Measurements from ENCODE around the gene ZNF628.
"Not testable (repeated sequence)": the region's sequence is repeated elsewhere in the genome, so short reads cannot be mapped to it uniquely, and the experiment has no call there.

The ZNF628 gene

GRCh38 chr19:55476100-55476775 is at the start of gene ZNF628:
ZNF628 (plus strand) TSS chr19:55476617; CDS start chr19:55479911, 3,294 bp downstream.
- DNase-seq, result peak; percentile 94

DNA sequence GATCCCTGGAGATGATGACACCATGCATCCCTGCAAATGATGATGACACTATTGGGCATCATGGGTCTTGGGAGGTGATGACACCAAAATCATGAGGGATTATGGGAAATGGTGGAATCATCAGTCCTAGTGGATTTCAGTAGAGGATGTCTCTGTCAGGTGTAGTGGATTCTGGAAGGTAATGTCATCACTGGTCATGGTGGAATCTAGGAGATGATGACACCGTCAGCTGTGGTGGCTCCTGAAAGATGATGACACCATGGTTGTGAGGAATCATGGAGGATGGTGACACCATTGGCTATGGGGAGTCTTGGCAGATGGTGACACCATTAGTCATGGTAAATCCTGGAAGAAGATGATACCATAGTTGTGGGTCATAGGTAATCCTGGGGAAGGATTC is 45.2 kb upstream of the ZNF628 start:
- no peak for DNase-seq

- no peak for DNase-seq
Measured at GRCh38 chr19:55432241-55432959, 44.0 kb upstream of the ZNF628 start.

DNA sequence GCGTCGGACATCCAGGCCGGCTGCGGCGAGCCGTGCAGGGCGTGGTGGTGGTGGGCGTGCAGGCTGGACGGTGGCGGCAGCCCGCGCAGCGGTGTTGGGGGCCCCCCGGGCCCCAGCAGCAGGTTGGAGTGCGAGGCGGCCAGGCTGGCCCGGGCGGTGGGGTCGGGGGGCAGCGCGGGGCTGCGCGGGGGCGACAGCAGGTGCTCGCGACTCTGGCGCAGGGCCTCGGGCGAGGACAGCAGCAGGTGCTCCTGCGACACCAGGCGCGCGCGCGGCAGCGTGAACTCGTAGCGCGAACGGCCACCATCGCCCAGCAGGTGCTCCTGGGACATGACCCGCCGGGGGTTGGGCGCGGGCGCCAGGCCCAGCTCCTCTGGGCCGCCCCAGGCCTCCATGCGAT is 43.1 kb upstream of the ZNF628 start:
- DNase-seq, result no peak

- DNase-seq, result no peak
Measured at GRCh38 chr19:55434356-55434919, 42.0 kb upstream of the ZNF628 start.

DNA sequence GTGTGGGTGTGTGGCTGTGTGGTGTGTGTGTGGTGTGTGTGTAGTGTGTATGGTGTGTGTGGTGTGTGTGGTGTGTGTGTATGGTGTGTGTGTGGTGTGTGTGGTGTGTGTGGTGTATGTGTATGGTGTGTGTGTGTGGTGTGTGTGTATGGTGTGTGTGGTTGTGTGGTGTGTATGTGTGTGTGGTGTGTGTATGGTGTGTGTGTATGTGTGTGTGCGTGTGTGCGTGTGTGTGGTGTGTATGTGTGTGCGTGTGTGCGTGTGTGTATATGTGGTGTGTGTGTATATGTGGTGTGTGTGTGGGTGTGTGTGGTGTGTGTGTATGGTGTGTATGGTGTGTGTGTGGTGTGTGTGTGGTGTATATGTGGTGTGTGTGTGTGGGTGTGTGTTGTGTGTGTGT is 41.4 kb upstream of the ZNF628 start:
- DNase-seq, result no peak

DNA sequence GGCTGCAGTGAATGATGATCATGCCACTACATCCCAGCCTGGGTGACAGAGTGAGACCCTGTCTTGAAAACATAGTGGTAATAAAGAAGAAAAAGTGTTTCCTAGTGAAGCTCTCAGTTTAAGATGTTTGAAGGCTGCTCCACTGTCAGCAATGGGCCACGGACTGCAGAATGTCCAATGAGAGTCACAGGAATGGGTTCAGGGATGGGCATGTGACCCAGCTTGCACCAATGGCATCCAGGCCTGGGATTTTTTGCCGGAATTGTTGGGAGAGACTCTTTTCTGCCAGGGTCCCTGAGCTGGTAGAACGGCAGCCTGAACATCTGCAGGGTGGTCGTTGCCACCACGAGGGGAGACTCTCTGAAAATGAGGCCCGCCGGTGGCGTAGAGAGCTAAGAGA is 39.6 kb upstream of the ZNF628 start:
- no peak for DNase-seq

GRCh38 chr19:55437410-55437809 is 39.0 kb upstream of the ZNF628 start:
- peak; percentile 41 for DNase-seq

DNA sequence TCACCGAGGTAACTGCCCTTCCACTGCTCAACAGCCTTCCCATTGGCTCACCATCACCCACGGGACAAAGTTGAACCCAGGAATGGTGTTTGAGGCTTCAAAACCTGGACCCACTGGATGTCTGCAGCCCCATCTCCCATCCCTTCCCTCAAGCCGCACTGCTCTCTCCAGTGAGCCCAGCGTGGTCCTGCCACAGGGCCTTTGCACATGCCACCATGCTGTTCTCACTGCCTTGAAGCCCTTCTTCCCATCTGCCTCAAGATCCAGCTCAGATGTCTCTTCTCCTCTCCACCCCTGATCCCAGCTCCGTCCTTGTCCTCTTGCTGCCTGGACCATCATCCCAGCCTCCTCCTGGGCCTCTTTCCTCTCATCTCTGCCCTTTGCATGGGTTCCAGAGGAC is 37.4 kb upstream of the ZNF628 start:
- no peak for DNase-seq

DNA sequence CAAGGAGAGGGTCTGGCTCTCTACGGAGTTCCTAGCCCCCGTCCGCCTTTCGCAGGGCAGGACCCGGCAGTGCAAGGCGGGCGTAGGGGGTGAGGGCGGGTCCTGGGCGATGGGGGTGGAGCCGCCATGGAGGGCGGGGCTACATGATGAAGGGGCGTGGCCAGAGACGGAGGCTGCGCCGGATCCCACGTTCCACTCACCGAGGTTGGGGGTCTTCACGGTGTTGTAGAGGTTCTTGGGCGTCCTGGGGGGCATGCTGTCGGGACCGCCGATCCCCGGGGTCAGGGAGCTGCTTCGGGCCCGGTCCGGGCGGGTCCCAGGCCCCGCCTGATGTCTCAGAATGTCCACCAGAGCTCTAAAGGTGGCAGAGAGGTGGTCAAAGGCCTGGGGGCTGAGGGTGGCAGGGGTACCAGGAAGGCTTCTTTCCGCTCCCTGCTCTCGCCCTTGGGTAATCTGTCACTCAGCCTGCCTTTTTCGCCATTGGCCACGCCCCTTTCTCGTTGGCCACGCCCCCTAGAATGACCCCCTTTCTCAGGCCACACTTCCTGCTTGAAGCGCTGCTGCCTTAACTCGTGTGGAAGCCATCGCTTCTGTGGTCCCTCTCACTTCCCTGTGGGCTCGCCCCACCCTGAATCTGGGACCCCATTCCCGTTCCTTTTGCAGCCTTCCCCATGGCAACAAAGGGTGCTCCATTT is 35.9 kb upstream of the ZNF628 start:
- no peak for DNase-seq

GRCh38 chr19:55441319-55441691 is 35.1 kb upstream of the ZNF628 start:
- no peak for DNase-seq

DNA sequence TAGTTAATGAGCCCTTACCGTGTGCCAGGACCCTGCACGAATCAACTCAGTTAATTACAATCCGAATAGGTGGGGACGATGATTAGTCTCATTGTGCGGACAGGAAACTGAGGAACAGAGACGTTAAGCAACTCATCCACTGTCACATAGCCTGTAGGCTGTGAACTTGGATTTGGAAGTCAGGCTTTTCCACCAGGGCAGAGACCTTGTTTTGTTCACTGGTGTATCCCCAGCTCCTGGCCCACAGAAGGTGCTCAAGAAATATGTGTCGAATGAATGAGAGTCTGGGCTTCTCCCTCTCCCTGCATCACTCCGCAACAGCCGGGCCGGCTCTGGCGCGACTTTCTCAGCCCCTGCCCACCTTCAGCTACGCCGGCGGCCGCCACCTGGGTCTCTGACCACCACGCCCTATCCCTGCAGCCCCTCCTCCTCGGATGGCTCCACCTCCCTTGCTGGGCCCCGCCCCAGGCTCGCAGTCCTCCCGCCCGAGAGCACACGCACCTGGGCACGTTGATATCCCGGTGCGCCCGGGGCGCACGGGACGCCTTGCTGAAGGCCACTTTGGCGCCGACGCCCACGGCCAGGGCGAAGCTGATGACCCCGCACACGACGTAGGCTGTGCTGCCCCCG is 34.6 kb upstream of the ZNF628 start:
- DNase-seq, result no peak

DNA sequence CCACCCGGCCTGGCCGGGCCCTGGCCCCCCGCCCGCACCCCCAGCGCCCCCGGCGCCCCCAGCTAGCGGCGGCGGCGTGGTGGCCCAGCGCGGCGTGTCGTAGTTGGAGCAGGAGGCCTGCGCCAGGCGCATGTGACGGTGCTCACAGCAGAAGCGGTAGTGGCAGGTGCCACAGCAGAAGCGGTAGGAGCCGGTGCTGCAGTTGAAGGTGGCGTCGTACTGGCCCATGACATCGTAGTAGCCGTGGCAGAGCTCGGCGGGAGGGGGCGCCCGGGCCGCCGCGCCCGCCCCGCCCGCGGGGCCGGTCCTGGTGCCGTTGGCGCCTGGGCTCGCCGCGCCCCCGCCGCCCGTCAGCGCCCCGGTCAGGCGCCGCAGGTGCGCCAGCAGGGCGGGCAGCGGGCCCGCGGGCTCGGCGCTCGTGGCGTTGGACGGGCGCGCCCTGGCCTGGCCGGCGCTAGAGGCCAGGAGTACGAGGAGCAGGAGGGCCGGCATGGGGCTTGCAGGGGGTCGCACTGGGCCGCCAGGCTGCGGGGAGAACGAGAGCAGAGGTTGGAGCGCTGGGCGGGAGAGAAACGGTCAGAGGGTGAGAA is 34.0 kb upstream of the ZNF628 start:
- no peak for DNase-seq

GRCh38 chr19:55443045-55443823 is 33.2 kb upstream of the ZNF628 start, which contains the start of gene SHISA7:
SHISA7 (minus strand) TSS chr19:55443300; CDS start chr19:55442863, 437 bp downstream.
- no peak for DNase-seq

- no peak for DNase-seq
Measured at GRCh38 chr19:55443824-55444480, 32.5 kb upstream of the ZNF628 start.

DNA sequence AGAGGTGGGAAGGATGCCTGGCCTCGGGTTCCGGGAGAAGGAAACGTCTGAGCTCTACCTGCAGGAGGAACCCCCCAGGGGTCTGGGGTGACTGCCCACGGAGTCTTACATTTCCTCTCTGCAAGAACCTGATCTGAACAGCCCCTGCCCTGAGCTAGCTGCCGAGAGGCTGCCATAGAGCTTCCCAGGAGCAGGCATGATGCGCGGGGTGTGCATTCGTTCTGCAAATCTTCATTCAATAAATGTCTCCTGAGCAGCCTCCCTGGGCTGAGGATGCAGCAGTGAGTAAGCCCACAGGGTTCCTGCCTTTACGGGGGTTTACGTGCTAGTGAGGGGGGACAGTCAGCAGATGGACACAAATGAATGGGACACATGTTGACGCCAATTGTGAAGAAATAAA is 31.8 kb upstream of the ZNF628 start:
- no peak for DNase-seq

- DNase-seq, result no peak
Measured at GRCh38 chr19:55446060-55446459, 30.4 kb upstream of the ZNF628 start.

GRCh38 chr19:55447421-55448174 is 28.8 kb upstream of the ZNF628 start:
- peak; percentile 65 for DNase-seq

DNA sequence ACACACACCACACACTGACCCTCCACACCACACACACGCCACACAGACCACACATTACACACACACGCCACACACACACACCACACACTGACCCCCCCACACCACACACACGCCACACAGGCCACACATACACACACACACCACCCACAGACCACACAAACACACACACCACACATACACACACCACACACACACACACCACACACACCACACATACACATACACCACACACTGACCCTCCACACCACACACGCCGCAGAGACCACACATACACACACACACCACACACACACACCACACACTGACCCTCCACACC is 28.3 kb upstream of the ZNF628 start:
- not testable (repeated sequence) for DNase-seq

DNA sequence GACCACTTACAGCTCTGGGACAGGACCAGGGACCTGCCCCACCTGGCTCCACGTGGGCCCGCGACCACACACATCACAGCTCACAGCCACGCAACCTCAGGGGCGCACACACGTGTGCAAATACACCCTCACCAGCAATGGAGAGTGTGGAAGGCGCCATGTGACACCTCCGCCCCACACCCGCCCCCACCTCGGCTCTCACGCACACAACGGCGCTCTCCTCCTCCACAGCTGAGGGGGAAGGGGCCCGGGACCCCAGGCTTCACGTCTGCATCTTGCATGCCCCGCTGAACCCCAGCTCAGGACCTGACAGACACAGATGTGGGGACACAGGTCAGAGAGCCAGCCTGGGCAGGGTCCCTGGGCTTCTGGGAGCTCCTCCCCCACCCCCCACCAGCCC is 26.9 kb upstream of the ZNF628 start:
- DNase-seq, result no peak

All from NCI-H2107 (cell line).